GM21390 (cell line): ENCODE measurements around the gene CNBD2.
"Not testable (repeated sequence)": the region's sequence is repeated elsewhere in the genome, so short reads cannot be mapped to it uniquely, and the experiment has no call there.

Experiments used
- ATAC-seq: cut with Tn5 transposase; IDR thresholded peaks from one replicate; pipeline ENCODE4 v1.9.1; 2021; ENCODE audit not compliant: unreplicated experiment

CNBD2 gene

GRCh38 chr20:35974256-35974655 is 5.9 kb downstream of the CNBD2 start:
- no peak for ATAC-seq

DNA sequence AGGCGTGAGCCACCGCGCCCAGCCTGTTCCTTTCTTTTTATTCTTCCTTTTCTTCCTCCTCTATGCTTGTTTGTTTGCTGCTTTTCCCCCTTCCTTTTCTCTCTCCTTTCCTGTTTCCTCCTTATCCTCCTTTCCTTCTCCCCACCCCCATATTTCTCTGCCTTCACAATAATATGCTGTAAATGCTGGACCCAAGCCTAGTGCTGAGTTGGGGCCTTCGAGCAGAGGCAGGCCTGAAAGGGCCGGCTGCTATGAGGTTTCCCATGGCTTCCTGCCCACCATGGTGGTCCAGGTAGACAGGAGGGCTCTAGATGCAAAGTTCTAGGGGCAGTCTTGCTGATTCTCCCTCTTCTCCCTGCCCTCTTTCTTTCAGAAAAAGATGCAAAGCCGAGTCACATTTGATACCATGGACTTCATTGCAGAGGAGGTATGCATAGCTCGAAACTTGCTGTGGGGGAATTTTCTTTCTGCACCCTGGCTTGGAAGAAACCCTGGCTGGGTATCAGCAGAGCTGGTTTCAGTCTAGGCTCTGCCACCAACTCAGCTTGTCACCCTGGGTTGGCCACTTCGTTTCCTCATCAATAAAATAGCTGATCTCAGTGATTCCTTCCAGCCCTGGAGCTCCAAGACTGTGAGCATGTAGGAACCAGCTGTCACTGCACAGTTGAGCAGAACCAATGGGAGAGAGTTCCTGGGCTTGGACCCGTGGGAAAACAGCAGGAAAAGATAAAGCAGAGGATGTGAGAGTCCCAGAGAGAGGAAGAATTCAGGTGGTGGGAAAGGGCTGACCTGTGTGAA is 7.4 kb downstream of the CNBD2 start:
- no peak for ATAC-seq

DNA sequence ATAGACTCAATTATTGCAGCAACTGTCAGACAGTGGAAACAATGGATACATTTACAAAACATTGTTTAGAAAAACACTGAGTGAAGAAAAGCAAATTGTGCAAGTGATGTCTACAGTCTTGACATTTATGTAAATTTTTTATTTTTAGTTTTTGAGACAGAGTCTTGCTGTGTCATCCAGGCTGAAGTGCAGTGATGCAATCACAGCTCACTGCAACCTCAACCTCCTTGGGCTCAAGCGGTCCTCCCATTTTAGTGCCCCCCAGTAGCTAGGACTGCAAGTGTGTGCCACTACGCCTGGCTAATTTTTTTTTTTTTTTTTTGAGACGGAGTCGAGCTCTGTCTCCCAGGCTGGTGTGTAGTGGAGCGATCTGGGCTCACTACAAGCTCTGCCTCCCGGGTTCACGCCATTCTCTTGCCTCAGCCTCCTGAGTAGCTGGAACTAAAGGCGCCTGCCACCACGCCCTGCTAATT is 9.7 kb downstream of the CNBD2 start:
- ATAC-seq = no peak

GRCh38 chr20:35979544-35979943 is 11.2 kb downstream of the CNBD2 start:
- no peak for ATAC-seq

GRCh38 chr20:35981969-35982368 is 13.6 kb downstream of the CNBD2 start:
- no peak for ATAC-seq

DNA sequence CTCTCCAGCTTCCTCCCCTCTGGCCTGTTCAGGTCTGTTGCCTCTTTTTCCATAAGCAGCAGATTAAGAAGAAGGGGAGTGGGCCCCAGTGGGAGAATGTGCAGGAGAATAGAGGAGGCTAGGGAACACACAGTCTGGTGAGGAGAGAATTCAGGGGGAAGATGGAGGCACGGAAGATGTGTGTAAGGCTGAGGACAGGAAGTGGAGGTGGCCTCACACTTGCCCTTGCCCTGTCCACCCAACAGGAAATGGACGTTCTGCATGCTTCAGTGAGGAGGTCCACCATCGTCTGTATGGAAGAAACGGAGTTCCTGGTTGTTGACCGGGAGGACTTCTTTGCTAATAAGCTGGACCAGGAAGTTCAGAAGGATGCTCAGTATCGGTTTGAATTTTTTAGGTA is 16.0 kb downstream of the CNBD2 start:
- no peak for ATAC-seq

DNA sequence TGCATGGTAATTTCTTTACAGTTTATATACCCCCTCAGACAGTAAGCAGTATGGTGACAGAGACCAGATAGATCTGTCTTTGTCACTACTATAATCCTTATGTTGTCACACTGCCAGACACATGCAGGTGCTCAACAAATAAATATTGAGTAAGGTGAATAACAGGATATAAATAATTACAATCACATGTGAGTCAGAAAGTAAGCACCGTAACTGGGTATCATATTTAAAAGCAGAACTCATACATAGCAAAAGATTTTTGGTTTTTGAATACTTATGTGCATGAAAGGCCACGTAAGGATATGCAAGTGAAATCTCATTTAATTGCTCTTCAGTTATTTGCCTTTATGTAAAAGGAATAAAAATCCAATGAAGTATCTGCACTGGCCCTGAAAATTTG is 17.4 kb downstream of the CNBD2 start:
- no peak for ATAC-seq

- no peak for ATAC-seq
Observed at GRCh38 chr20:35988910-35989463, 20.6 kb downstream of the CNBD2 start.

DNA sequence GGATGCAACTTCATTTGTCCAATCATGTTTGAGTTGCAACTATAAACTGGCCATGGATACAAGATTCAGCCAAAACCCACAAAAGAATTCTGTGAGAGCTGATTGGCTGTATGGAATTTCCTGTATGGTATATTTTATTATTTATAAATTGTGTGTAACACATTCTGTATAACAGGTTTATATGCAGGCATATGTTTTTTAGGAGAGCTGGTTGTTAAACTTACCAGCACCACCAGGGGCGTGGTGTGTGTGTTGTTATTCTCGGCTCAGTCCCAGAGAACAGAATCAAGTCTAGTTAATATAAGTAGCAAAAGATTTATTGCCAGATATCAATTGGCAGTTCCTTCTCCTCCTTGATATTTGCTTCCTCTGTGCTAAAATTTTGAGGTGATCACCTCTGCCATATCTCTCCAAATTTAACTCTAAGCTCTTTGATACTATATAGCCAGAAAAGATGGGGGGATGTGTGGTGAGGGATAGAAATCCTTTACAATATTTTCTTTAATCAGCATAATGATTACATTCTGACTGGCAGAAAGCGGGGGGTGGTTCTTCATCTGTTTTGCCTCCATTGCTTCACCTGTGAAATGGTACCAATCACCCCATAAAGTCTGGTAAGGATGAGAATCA is 22.9 kb downstream of the CNBD2 start:
- ATAC-seq = no peak

GRCh38 chr20:35992713-35993335 is 24.4 kb downstream of the CNBD2 start:
- no peak for ATAC-seq

- ATAC-seq = no peak
Observed at GRCh38 chr20:35994994-35995453, 26.6 kb downstream of the CNBD2 start.

DNA sequence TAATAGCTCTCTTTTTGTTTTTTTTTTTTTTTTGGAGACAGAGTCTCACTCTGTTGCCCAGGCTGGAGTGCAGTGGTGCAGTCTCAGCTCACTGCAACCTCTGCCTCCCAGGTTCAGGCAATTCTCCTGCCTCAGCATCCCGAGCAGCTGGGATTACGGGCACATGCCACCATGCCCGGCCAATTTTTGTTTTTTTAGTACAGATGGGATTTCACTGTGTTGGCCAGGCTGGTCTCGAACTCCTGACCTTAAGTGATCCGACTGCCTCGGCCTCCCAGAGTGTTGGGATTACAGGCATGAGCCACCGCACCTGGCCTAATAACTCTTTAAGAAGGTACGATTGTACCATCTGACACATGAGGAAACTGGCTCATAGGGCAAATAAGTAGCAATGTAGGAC is 28.1 kb downstream of the CNBD2 start:
- ATAC-seq = not testable (repeated sequence)

DNA sequence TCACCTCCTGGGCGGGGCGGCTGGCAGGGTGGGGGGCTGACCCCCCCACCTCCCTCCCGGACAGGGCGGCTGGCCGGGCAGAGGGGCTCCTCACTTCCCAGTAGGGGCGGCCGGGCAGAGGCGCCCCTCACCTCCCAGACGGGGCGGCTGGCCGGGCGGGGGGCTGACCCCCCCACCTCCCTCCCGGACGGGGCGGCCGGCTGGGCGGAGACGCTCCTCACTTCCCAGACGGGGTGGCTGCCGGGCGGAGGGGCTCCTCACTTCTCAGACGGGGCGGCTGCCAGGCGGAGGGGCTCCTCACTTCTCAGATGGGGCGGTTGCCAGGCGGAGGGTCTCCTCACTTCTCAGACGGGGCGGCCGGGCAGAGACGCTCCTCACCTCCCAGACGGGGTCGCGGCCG is 32.9 kb downstream of the CNBD2 start:
- not testable (repeated sequence) for ATAC-seq

DNA sequence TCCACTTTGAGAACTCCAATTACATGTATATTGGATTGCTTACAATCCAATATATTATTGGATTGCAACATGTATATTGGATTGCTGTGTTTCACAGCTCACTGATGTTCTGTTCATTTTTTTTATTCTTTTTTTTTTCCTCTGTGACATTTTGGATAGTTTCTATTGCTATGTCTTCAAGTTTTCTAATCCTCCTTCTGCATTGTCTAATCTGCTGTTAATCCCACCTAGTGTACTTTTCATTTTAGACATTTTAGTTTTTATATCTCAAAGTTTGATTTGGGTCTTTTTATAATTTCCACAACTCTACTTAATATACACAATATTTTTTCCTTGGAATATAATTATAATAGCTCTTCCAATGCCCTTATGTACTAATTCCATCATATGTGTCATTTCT is 34.5 kb downstream of the CNBD2 start:
- no peak for ATAC-seq

DNA sequence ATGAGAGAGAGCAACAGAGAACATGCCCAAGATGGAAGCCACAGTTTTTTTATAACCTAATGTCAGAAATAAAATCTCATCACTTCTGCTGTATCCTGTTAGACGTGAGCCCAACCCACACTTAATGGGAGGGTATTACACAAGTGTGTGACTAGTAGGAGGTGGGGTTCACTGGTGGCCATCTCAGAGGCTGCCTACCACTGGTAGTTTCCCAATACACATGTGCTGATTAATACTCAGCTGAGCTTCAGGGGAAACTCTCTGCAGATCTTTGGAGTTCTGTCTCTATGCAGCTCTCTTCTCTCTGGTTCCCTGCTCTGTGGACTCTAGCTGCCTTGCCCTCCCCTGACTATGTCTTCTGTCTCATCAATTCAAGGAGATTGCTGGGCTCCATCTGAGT is 35.7 kb downstream of the CNBD2 start:
- ATAC-seq = no peak

DNA sequence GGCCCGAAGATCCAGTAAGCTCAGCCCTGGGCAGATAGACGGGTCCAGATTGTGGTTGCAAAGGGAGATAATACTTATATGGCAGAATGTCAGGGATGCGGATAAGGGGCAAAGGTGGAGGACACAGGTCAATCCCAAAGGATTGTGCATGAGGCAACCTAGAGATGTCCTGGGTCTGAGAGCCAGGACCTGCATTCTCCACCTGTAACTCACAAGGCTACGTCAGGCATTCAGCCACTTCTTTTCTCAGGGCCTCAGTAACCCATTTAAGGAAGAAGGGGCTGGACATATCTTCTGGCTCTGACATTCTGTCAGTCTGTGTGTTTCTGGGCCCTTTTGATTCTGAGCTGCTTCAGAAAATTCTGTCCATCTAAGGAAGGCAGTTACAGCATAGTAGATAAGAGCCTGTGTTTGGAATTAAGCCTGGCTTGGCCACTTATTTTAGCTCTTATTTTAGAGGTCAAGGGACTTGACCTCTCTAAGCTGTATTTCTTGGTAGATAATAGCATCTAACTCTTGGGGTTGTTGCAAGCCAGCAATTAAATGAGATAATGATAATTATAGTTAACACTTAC is 40.2 kb downstream of the CNBD2 start:
- ATAC-seq = no peak

DNA sequence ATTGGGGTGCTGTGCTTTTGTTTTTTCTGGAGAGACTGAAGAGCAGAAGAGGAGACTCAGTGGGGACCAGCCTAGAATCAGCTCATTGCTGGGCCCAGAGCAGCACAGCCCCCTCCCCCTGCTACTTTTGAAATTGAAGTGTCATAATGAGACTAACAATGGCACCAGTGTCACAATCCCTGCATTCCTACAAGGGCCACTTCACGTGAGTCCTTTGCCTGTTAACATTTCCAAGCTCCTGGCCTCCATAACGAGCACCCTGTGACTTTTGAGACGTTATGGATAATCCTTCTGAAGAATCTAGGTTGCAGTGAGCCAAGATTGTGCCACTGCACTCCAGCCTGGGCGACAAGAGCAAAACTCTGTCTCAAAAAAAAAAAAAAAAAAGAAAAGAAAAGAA is 41.7 kb downstream of the CNBD2 start:
- no peak for ATAC-seq

DNA sequence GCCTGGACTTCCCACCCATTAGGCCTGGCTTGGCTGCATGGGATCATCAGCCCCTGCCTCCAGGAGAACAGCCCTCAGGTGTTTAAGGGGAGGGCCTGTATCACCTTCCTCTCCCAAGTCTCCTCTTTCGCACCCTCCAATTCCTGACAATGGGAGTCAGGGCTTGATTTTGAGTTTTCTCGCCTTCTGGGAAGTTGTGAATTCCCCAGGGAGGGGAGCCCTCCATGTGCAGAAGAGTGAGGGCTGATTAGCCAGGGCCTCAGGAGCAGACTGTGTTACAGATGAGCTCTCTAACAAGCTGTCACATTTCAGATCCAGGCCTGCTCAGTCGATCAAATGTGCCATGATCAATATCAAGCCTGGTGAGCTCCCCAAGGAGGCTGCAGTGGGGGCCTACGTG is 42.4 kb downstream of the CNBD2 start:
- ATAC-seq = no peak

GRCh38 chr20:36015806-36016403 is 47.5 kb downstream of the CNBD2 start:
- no peak for ATAC-seq

GRCh38 chr20:36017048-36017951 is 48.9 kb downstream of the CNBD2 start:
- no peak for ATAC-seq
